Heart left ventricle (tissue), 16 donors: ENCODE data around the gene NUTM2G. TPM values are rescaled to one million over a fixed set of nuclear protein-coding genes. Genes with fewer than 3 reads are reported as not detected.
"Not testable (repeated sequence)": the region's sequence is repeated elsewhere in the genome, so short reads cannot be mapped to it uniquely, and the experiment has no call there.

Experiments used
- ATAC-seq, 4 donors: fragments of 200-7000 bp; cut with Tn5 transposase; one replicate each; pipeline ENCODE4 v1.9.1; 2020 to 2022; ENCODE audit warnings: moderate library complexity in 4 of 4, mild to moderate bottlenecking in 3 of 4, moderate number of reproducible peaks in 1 of 4
- DNase-seq, 5 donors: peaks; one replicate each; pipeline ENCODE4 v3.0.0-alpha.2; 2020
- H3K27ac ChIP-seq, 12 donors: fragments of 200-600 bp; sonication (generic) in 4 of 12; one replicate each; pipeline versions ENCODE4 v1.5.0 to v1.8.0; 2016 to 2022; ENCODE audit warnings: mild to moderate bottlenecking in 2 of 12
- H3K27me3 ChIP-seq, 9 donors: fragments of 200-600 bp; sonication (generic) in 2 of 9; one replicate each; pipeline versions ENCODE4 v1.5.1 to v1.8.0; 2016 to 2022; ENCODE audit warnings: mild to moderate bottlenecking in 3 of 9
- H3K36me3 ChIP-seq, 9 donors: fragments of 200-600 bp; sonication (generic) in 2 of 9; one replicate each; pipeline versions ENCODE4 v1.5.0 to v1.8.0; 2018 to 2022; ENCODE audit warnings: mild to moderate bottlenecking in 2 of 9
- H3K4me1 ChIP-seq, 12 donors: fragments of 200-600 bp; sonication (generic) in 4 of 12; one replicate each; pipeline versions ENCODE4 v1.5.0 to v1.8.0; 2016 to 2022; ENCODE audit warnings: mild to moderate bottlenecking in 3 of 12
- H3K4me3 ChIP-seq, 12 donors: fragments of 200-600 bp; sonication (generic) in 4 of 12; one replicate each; pipeline versions ENCODE4 v1.5.0 to v1.8.0; 2017 to 2022; ENCODE audit warnings: mild to moderate bottlenecking in 9 of 12, moderate library complexity in 4 of 12
- H3K9me3 ChIP-seq, 12 donors: fragments of 200-600 bp; sonication (generic) in 4 of 12; one replicate each; pipeline versions ENCODE4 v1.5.0 to v1.8.0; 2016 to 2022; ENCODE audit warnings: mild to moderate bottlenecking in 1 of 12
- POLR2A ChIP-seq, 2 donors: fragments of 450-650 bp; IDR thresholded peaks; one replicate each; pipeline ENCODE4 v1.6.1; 2017; ENCODE audit warnings: antibody characterized with exemption in 2 of 2, mild to moderate bottlenecking in 2 of 2, moderate library complexity in 2 of 2
- WGBS, 4 donors: extraction: QIAGEN DNeasy Blood & Tissue Kit in 2 of 4; methylation state at CpG; one replicate each; pipeline versions ENCODE4 v1.1.5 to v1.1.7; 2013 to 2018; 5-methylcytosine and 5-hydroxymethylcytosine counted together
- intact Hi-C, 10 donors: fragments of 100-400 bp; cut with DNase I; formaldehyde crosslinking; loops; one replicate each; pipeline versions ENCODE4 v1.11.1 to v1.14.2; 2022
- polyA plus RNA-seq, 2 donors: library from polyadenylated mRNA; stranded (reverse); fragments of 200-250 nt; gene quantifications; one replicate each; pipeline ENCODE4 v1.2.3, GENCODE V29; 2013
- total RNA-seq, 9 donors: library from RNA; depleted of rRNA in 2 of 9; stranded (reverse); fragments of >200 nt in 2 of 9; fragmentation: NEBNext Ultra II Directional in 3 of 9; extraction: Animal tissue kit (Norgen Biotek cat#: 25700) in 3 of 9; gene quantifications; one replicate each; pipeline versions ENCODE4 v1.1.0 to v1.2.4, GENCODE V29; 2016 to 2023
- TF ChIP-seq, protein P1 (sequence below), 12 donors: fragments of 200-600 bp; sonication (generic) in 4 of 12; IDR thresholded peaks; one replicate each; pipeline versions ENCODE4 v1.5.0 to v1.8.0; 2018 to 2022; ENCODE audit warnings: antibody characterized with exemption in 12 of 12, mild to moderate bottlenecking in 5 of 12
- donor health status: ischemic (EF 13 %, LVEDD 7.1; RV severe dilation, severe dysfunction).
- donor health status: healthy with polysubstance abuse.
- donor health status: DM: no; HTN: yes; CAD: no.
- donor health status: DM: no; HTN: no; CAD: no.
- donor health status: ischemic (EF 25% LVEDD 6.9; RV normal size, moderate dysfunction).
- donor health status: ischemic (EF 25% LVEDD 5.7; RV mildly dilated, moderate dysfunction).
- donor health status: healthy.
- donor health status: DM: yes; HTN: yes; CAD: no.
- donor health status: ischemic (EF 35%, LVEDD 5.7; RV mildly dilated, moderate dysfunction).
- donor health status: nonischemic (EF 11% LVEDD 7.7; RV severe dilation, severe dysfunction).
- donor health status: DM: yes; HTN: yes; CAD: no.
- donor health status: PGD.
- donor health status: ischemic (EF 29% LVEDD 5.4; RV normal size, mild dysfunction).
- donor health status: nonischemic (EF 23%, LVEDD 6.1; RV moderate dilation, normal function).

Gene NUTM2G
- total and polyA plus RNA-seq, 11 donors, result not detected

GRCh38 chr9:96888591-96888990 is 40.1 kb upstream of the NUTM2G start:
- Histone ChIP-seq H3K4me3 (no peak overlapping the region), H3K4me1 (peaks cover 0 to 3% (median 0%) of the 10 kb centered on the region in 12 donors), H3K27ac (no peak overlapping the region), H3K36me3 (peaks cover 0 to 18% (median 0%) of the 10 kb centered on the region in 9 donors), H3K9me3 (peaks cover 0 to 9% (median 0%) of the 10 kb centered on the region in 12 donors), H3K27me3 (no peaks in the 10 kb centered on the region)
- intact Hi-C loops, result no loop called here
- no peak for ATAC-seq
- WGBS, 4 donors, result 72 to 87% (median 82%) methylated on average over 3 to 4 of the region's 4 CpGs
- DNase-seq, result no peak
- TF ChIP-seq, protein P1, sequence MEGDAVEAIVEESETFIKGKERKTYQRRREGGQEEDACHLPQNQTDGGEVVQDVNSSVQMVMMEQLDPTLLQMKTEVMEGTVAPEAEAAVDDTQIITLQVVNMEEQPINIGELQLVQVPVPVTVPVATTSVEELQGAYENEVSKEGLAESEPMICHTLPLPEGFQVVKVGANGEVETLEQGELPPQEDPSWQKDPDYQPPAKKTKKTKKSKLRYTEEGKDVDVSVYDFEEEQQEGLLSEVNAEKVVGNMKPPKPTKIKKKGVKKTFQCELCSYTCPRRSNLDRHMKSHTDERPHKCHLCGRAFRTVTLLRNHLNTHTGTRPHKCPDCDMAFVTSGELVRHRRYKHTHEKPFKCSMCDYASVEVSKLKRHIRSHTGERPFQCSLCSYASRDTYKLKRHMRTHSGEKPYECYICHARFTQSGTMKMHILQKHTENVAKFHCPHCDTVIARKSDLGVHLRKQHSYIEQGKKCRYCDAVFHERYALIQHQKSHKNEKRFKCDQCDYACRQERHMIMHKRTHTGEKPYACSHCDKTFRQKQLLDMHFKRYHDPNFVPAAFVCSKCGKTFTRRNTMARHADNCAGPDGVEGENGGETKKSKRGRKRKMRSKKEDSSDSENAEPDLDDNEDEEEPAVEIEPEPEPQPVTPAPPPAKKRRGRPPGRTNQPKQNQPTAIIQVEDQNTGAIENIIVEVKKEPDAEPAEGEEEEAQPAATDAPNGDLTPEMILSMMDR (IDR thresholded peaks at IDR 0.05), result no peak

DNA sequence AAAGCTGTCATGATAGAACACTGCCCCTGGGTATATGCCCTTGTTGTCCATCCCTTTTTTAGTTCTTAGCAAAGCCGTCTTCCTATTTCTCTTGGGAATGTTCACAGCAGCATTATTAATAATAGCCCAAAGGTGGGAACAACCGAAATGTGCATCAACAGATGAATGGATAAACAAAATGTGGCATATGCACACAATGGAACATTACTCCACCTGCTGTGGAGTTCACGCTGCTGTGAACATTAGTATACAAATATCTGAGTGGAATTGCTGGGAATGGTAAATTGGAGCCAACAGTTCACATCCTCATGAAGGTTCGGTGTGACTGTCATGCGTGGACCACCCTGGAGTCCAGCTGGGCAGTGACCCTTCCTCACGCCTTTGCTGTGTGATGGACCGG is 36.5 kb upstream of the NUTM2G start:
- Histone ChIP-seq H3K36me3 (peaks cover 0 to 44% (median 14%) of the 10 kb centered on the region in 9 donors), H3K27me3 (no peaks in the 10 kb centered on the region), H3K27ac (no peak overlapping the region), H3K4me3 (no peak overlapping the region), H3K4me1 (no peaks in the 10 kb centered on the region), H3K9me3 (no peaks in the 10 kb centered on the region)
- DNase-seq (no peak), ATAC-seq (no peak)
- intact Hi-C loops, result no loop called here
- WGBS, 4 donors, result 97 to 99% (median 98%) methylated on average over 7 of the region's 7 CpGs
- TF ChIP-seq, protein P1 (IDR thresholded peaks at IDR 0.05), result no peak
- no peak for TF ChIP-seq POLR2A (IDR thresholded peaks at IDR 0.05)

GRCh38 chr9:96900010-96900409 is 28.6 kb upstream of the NUTM2G start:
- H3K4me3 ChIP-seq, intact Hi-C loops, H3K9me3 ChIP-seq, ATAC-seq, H3K4me1 ChIP-seq, H3K27ac ChIP-seq, H3K27me3 ChIP-seq, DNase-seq: not testable (repeated sequence)
- H3K36me3 ChIP-seq, result peaks cover 0 to 24% (median 14%) of the 10 kb centered on the region in 9 donors
- WGBS, 4 donors, result 67 to 90% (median 77%) methylated on average over 1 of the region's 2 CpGs

DNA sequence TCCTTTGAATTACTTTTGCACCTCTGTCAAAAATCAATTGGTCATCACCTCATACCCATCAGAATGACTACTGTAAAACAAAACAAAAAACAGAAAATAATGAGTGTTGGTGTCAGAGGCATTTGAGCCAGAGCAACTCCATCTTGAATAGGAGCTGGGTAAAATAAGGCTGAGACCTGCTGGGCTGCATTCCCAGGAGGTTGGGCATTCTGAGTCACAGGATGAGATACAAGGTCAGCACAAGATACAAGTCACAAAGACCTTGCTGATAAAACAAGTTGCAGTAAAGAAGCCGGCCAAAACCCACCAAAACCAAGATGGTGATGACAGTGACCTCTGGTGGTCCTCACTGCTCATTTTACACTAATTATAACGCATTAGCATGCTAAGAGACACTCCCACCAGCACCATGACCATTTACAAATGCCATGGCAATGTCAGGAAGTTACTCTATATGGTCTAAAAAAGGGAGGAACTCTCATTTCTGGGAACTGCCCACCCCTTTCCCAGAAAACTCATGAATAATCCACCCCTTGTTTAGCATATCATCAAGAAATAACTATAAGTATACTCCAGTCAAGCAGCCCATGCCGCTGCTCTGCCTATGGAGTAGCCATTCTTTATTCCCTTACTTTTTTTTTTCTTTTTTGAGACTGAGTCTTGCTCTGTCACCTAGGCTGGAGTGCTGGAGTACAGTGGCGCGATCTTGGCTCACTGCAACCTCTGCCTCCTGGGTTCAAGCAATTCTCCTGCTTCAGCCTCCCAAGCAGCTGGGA is 23.5 kb upstream of the NUTM2G start:
- intact Hi-C loops, H3K4me3 ChIP-seq, H3K36me3 ChIP-seq, H3K27me3 ChIP-seq, H3K27ac ChIP-seq, H3K9me3 ChIP-seq, ATAC-seq, H3K4me1 ChIP-seq, DNase-seq: not testable (repeated sequence)
- 90 to 100% methylated on average over 2 of the region's 5 CpGs; no CpG with 5 or more reads in 2 of the 4 donors for WGBS, 4 donors

GRCh38 chr9:96908479-96908878 is 20.2 kb upstream of the NUTM2G start:
- ATAC-seq, H3K36me3 ChIP-seq, H3K9me3 ChIP-seq, intact Hi-C loops, H3K27ac ChIP-seq, H3K4me1 ChIP-seq, H3K27me3 ChIP-seq, DNase-seq, H3K4me3 ChIP-seq: not testable (repeated sequence)
- WGBS, 4 donors, result no CpG with 5 or more reads among the region's 3 CpGs

- intact Hi-C loops, H3K36me3 ChIP-seq, DNase-seq, H3K27ac ChIP-seq, H3K27me3 ChIP-seq, H3K9me3 ChIP-seq, H3K4me3 ChIP-seq, H3K4me1 ChIP-seq, ATAC-seq: not testable (repeated sequence)
- 80 to 94% (median 88%) methylated on average over 2 of the region's 2 CpGs; no CpG with 5 or more reads in 1 of the 4 donors for WGBS, 4 donors
These were observed 13.1 kb upstream of the NUTM2G start for GRCh38 chr9:96915539-96915938.

DNA sequence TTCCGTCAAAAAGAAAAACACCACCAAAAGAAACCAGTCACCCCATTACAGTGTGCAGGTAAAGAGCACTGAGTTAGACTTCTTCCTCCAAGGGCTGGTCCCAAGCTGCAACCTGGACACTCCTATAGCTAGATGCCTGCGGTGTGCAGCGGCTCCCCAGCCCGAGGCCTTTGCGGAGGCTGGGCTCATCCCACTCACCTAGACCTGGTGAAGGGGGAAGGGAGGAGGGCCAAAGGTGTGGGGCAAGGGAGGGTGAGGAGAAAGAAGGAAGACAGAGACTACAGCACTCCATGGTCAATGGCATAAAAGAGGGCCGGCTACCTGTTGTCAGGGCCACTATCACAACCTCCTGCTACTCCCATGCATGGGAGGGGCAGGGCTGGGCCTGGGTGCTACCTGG is 12.1 kb upstream of the NUTM2G start:
- H3K4me3 ChIP-seq, H3K4me1 ChIP-seq, H3K27ac ChIP-seq, H3K36me3 ChIP-seq, H3K27me3 ChIP-seq, DNase-seq, intact Hi-C loops, H3K9me3 ChIP-seq: not testable (repeated sequence)
- 93 to 100% (median 96%) methylated on average over 1 to 5 of the region's 6 CpGs for WGBS, 4 donors
- peak in 1 of 4 donors; percentile 18 for ATAC-seq

DNA sequence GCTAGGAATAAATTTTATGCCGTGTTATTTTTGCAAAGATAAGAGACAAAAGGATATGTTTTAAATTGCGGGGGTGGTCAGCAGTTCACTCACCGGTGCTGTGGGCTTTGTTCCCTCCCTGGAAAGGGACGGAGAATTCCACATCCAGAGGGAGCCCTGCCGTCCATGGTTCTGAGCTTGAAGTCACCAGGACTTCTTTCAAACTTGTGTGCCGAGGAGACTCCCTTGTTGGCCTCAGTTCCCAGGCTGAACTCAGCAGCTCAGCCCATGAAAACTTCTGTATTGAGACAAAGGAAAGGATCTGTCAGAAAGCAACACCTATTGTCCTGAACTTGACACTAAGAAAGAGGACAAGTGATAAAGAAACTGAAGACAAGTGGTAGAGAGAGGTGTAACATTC is 10.1 kb upstream of the NUTM2G start:
- H3K9me3 ChIP-seq, H3K27ac ChIP-seq, H3K27me3 ChIP-seq, DNase-seq, H3K36me3 ChIP-seq, ATAC-seq, H3K4me1 ChIP-seq, intact Hi-C loops, H3K4me3 ChIP-seq: not testable (repeated sequence)
- WGBS, 4 donors, result 72 to 82% (median 78%) methylated on average over 3 to 6 of the region's 6 CpGs

- H3K27me3 ChIP-seq, H3K9me3 ChIP-seq, H3K4me1 ChIP-seq, ATAC-seq, intact Hi-C loops, DNase-seq, H3K36me3 ChIP-seq, H3K4me3 ChIP-seq, H3K27ac ChIP-seq: not testable (repeated sequence)
- 96 to 100% methylated on average over 2 to 4 of the region's 4 CpGs; no CpG with 5 or more reads in 2 of the 4 donors for whole genome bisulfite sequencing, 4 donors
These were observed 7.8 kb upstream of the NUTM2G start for GRCh38 chr9:96920803-96921202.
